Testis (tissue), 3 donors: ENCODE data around the gene OR8G5. TPM values are rescaled to one million over a fixed set of nuclear protein-coding genes. Genes with fewer than 3 reads are reported as not detected.
"Not testable (repeated sequence)": the region's sequence is repeated elsewhere in the genome, so short reads cannot be mapped to it uniquely, and the experiment has no call there.

Experiments
- DNase-seq: peaks from one replicate; pipeline ENCODE4 v3.0.0-alpha.2; 2019
- H3K27ac ChIP-seq, 2 donors: fragments of 200-600 bp; sonication (generic); one replicate each; pipeline ENCODE4 v1.5.1; 2019
- H3K27me3 ChIP-seq: fragments of 200-600 bp; sonication (generic); one replicate; pipeline ENCODE4 v1.5.1; 2019
- H3K36me3 ChIP-seq: fragments of 200-600 bp; sonication (generic); one replicate; pipeline ENCODE4 v1.5.1; 2017; ENCODE audit warnings: low read depth; ENCODE audit errors: missing control alignments
- H3K4me1 ChIP-seq: fragments of 200-600 bp; sonication (generic); one replicate; pipeline ENCODE4 v1.5.1; 2019
- H3K4me3 ChIP-seq, 2 donors: fragments of 200-600 bp; sonication (generic); one replicate each; pipeline ENCODE4 v1.5.1; 2017 to 2019
- H3K9me3 ChIP-seq: fragments of 200-600 bp; sonication (generic); one replicate; pipeline ENCODE4 v1.5.1; 2017
- CTCF ChIP-seq, 3 experiments: fragments of 450-650 bp in 2 of 3; fragments of 200-600 bp in 1 of 3; sonication (generic) in 1 of 3; IDR thresholded peaks; one replicate each; pipeline ENCODE4 v1.5.1; 2016 to 2019; ENCODE audit warnings: antibody characterized with exemption in 3 of 3, mild to moderate bottlenecking in 2 of 3, moderate library complexity in 1 of 3
- POLR2A ChIP-seq: fragments of 450-650 bp; IDR thresholded peaks from one replicate; pipeline ENCODE4 v1.6.1; 2017; ENCODE audit warnings: antibody characterized with exemption, mild to moderate bottlenecking, moderate library complexity
- WGBS, 2 donors: methylation state at CpG; one replicate each; pipeline ENCODE4 v1.1.5; 2018; 5-methylcytosine and 5-hydroxymethylcytosine counted together
- intact Hi-C: fragments of 100-400 bp; cut with DNase I; formaldehyde crosslinking; loops from one replicate; pipeline ENCODE4 v1.15.1; 2023; ENCODE audit warnings: low total_unique reads
- polyA plus RNA-seq: library from polyadenylated mRNA; stranded (reverse); fragments of 350-450 nt; fragmentation: Illumina TruSeq; extraction: RNeasy Lipid Tissue Mini Kit (QIAGEN cat#74804); gene quantifications from one replicate; pipeline ENCODE4 v1.2.3, GENCODE V29; 2014; ENCODE audit warnings: low read depth, low replicate concordance; ENCODE audit not compliant: insufficient read depth
- total RNA-seq, 2 donors: library from RNA; depleted of rRNA; stranded (reverse); fragments of >200 nt; gene quantifications; one replicate each; pipeline ENCODE4 v1.2.3, GENCODE V29; 2016

OR8G5 gene
- total and polyA plus RNA-seq, 3 donors from 2014 or later = 2.5 to 5.7 (median 4.5) TPM

DNA sequence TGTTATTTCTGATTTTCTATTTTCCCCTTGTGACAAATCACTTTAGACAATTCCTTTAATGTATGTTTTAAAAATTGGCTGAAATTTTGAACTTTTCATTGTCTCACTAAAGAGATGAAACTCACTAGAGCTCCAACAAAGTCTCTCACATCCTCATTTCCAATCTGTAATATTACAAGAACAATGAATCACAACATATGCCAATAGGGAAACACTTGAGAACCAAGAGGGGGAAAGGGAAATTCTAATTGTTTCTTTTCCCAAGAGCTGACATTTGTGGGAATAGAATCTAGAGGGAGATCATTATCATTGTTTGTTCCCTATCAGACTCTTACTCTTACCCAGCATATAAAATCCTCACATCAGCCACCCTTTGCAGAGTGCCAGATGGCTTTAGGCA is 44.9 kb upstream of the OR8G5 start:
- Histone ChIP-seq H3K4me3 (no peak overlapping the region), H3K27ac (no peak overlapping the region), H3K27me3 (no peaks in the 10 kb centered on the region), H3K9me3 (no peaks in the 10 kb centered on the region), H3K36me3 (no peaks in the 10 kb centered on the region), H3K4me1 (no peaks in the 10 kb centered on the region)
- intact Hi-C loops = no loop called here
- TF ChIP-seq CTCF (IDR thresholded peaks at IDR 0.05) (no peak), POLR2A (no peak)
- DNase-seq = no peak

DNA sequence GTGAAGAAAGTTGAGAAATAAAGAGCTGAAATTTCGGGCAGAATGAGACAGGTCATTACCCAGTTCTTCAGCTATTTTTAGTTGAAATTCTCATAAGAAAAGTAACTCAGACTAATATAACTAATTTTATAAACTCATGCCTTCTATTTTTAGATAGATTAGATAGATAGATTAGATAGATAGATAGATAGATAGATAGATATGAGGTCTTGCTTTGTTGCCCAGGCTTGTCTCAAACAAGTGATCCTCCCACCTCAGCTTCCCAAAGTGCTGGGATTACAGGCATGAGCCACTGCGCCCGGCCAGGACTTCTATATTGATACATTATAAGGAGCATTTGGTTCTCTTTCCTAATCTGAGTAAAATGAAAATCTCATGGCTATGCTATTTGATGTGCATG is 42.1 kb upstream of the OR8G5 start:
- no peaks in the 10 kb centered on the region for H3K9me3 ChIP-seq
- intact Hi-C loops = no loop called here
- 79 to 93% methylated on average over 3 of the region's 3 CpGs for WGBS, 2 donors
- DNase-seq = no peak
- no peak for TF ChIP-seq CTCF (IDR thresholded peaks at IDR 0.05)
- TF ChIP-seq POLR2A = no peak
- no peaks in the 10 kb centered on the region for H3K36me3 ChIP-seq
- H3K27ac ChIP-seq = no peak overlapping the region
- no peaks in the 10 kb centered on the region for H3K4me1 ChIP-seq
- H3K4me3 ChIP-seq = no peak overlapping the region
- no peaks in the 10 kb centered on the region for H3K27me3 ChIP-seq

DNA sequence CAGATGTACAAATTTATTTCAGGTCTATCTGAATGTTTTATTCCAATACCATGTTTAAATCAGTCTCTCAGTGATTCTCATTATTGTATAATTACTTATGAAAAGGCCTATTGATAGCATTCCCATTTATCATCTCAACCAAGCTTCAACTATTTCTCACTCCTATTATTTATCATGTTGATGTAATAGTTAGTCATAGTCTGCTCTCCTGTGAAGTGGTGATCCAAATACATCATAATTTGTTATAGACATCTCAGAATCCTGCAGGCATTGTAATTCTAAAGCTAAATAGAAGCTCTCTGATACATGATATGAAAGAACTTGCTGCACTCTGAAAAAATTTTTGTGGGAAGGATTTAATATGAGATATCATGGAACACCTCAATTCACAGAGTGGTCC is 37.0 kb upstream of the OR8G5 start:
- no peaks in the 10 kb centered on the region for H3K27me3 ChIP-seq

GRCh38 chr11:124222407-124222806 is 33.8 kb upstream of the OR8G5 start:
- DNase-seq = no peak
- Histone ChIP-seq H3K9me3 (no peaks in the 10 kb centered on the region), H3K27ac (no peak overlapping the region), H3K27me3 (no peaks in the 10 kb centered on the region), H3K36me3 (no peaks in the 10 kb centered on the region), H3K4me1 (no peaks in the 10 kb centered on the region), H3K4me3 (no peak overlapping the region)
- intact Hi-C loops = no loop called here
- WGBS, 2 donors = 88 to 89% methylated on average over 2 of the region's 2 CpGs
- TF ChIP-seq POLR2A = no peak
- TF ChIP-seq CTCF (IDR thresholded peaks at IDR 0.05) = no peak

More for the DNA sequence above, 37.0 kb upstream of the OR8G5 start:
- Histone ChIP-seq H3K9me3 (no peaks in the 10 kb centered on the region), H3K4me3 (no peak overlapping the region), H3K36me3 (no peaks in the 10 kb centered on the region), H3K4me1 (no peaks in the 10 kb centered on the region), H3K27ac (no peak overlapping the region)
- no peak for TF ChIP-seq POLR2A
- TF ChIP-seq CTCF (IDR thresholded peaks at IDR 0.05) = no peak
- DNase-seq = no peak
- intact Hi-C loops = no loop called here

DNA sequence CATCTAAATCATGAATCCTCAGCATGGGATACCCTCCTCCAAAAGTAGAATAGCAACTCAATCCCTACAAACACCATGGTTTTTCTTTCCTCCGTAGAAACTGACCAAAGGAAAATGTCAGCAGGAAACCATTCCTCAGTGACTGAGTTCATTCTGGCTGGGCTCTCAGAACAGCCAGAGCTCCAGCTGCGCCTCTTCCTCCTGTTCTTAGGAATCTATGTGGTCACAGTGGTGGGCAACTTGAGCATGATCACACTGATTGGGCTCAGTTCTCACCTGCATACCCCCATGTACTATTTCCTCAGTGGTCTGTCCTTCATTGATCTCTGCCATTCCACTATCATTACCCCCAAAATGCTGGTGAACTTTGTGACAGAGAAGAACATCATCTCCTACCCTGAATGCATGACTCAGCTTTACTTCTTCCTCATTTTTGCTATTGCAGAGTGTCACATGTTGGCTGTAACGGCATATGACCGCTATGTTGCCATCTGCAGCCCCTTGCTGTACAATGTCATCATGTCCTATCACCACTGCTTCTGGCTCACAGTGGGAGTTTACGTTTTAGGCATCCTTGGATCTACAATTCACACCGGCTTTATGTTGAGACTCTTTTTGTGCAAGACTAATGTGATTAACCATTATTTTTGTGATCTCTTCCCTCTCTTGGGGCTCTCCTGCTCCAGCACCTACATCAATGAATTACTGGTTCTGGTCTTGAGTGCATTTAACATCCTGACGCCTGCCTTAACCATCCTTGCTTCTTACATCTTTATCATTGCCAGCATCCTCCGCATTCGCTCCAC is 31.4 kb upstream of the OR8G5 start:
- intact Hi-C loops = not testable (repeated sequence)
- 67 to 80% methylated on average over 9 of the region's 9 CpGs for WGBS, 2 donors

More for the DNA sequence above, 31.4 kb upstream of the OR8G5 start:
- H3K4me3 ChIP-seq, H3K27ac ChIP-seq, H3K27me3 ChIP-seq, DNase-seq, H3K4me1 ChIP-seq, H3K9me3 ChIP-seq, H3K36me3 ChIP-seq: not testable (repeated sequence)
